NCI-H2171 (cell line): ENCODE measurements around the gene OTOL1.

ENCODE experiments used
- DNase-seq: peaks from one replicate; lab custom pipeline; 2025; lab: John Stamatoyannopoulos, UW

OTOL1 gene

DNA sequence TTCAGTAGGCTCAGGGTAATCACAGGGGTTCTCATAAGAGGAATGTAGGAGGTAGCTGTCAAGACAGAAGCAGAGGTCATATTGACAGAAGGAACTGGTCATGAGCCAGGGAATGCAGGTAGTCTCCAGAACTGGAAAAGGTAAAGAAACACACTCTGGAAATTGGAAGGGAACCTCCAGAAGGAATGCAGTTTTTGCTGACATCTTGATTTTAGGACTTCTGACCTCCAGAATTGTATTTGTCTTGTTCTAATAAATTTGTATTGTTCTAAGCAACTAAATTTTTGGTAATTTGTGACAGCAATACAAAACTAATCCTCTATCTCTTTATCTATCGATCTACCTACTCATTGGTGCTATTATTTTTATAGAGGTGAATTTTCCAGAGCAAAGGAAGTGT is 49.2 kb downstream of the OTOL1 start:
- no peak for DNase-seq

DNA sequence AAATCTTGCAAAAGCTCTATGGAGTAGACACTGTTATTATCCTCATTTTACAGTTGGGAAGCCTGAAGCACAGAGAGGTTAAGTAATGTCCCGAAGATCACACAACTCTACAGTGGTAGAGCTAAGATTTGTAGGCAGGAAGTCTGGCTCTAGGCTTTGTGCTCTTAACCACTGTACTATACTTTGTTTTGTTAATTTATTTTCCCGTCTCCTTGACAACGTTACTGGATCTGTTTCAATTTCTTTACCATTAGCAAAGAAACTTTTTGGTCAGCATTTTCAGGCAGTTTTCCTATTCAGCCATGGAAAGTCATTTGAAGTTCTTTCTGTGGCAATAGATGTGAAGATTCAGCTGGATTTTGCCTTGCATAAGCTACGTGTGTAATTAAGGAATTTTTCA is 51.7 kb downstream of the OTOL1 start:
- DNase-seq: no peak

DNA sequence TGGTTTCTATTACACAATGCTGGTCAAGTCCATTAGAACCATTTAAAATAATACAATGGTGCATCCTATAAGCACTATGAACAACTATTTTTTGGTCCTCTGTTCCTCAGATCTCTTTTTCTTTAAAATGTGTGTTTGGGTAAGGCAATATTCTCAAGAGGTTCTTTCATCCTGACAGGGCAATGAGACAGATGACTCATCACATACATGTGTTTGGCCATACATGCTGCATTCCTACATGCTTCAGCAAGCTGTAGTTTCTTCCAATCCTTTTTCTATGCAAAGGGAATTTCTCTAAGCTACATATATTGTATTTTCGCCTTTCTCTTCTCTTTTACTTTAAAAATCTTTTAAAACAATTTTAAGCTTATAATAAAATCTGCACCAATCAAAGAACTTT is 52.7 kb downstream of the OTOL1 start:
- no peak for DNase-seq

DNA sequence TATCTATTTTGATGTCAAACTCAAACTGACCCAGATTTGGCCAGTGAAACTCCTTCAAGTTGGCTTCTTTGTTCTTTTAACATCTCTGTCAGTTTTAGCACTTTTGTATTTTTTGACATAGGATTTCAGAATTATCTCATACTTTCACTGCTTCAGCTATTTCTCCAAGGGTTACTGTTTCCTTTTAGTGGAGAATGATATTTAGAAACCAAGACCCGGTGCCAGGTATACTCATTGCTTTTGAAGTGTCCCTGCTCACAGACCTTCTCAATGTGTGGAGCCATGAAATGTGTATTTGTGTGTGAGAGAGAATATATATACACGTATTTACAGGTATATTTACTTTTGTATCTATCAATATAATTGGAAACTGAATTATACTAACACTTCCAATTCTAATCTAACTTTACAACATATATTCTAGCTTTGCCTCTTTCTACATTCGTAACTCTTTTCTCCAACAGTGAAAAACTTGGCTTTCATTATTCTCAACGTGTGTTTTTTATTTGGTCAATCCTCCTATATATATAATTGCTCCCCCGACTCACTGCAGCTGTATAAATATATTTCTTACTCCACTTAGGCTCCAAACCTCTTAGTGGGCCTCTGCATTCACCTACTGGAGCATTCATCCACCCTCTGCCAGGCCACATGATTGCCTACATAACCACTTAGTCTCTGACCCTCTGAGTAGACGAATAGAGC is 54.0 kb downstream of the OTOL1 start:
- DNase-seq: no peak

DNA sequence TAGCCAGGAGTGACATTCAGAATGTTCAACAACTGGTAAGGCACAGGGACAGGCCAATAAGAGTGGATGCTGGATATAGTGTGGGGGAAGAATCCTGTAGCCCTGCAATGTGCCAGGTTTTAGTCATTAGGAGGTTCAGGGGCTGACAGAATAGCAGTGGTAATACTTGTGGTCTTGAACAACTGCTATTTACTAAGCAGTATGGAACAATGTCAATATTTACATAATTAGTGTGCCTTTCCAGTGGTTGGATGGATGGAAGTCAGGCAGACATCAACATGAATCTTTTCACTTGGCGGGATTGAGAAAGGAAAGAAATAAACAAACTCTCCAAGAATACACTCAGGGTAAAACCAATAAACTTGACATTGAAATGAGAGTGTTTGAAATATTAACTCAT is 55.1 kb downstream of the OTOL1 start:
- no peak for DNase-seq

DNA sequence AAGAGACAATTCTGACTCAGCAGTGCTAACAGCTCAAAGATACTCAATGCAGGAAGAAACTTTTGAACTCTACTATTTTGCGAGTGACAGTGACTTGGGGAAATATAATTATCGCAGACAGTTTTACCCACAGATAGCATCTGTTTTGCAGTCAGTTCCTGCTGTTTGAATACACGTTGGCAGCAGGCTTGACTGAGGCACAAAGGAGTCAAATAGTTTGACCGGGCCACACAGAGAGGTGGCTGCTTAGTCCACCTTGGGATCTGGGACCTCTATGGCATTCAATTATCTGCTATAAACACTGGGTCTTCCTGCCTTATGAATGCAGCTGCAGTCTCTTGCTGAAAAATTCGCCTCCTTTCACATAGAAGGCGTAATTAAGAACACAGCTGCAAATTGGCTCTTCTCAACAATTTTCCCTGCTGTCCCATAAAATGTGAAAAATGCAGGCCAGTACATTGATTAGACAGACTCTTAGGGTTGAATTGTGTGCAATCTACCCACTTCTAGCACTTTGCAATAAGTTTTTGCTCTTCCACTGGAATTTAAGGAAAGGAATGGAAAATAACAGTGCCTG is 56.5 kb downstream of the OTOL1 start:
- no peak for DNase-seq
